ENCODE data around the gene ACY1. TPM values are rescaled to one million over a fixed set of nuclear protein-coding genes. Genes with fewer than 3 reads are reported as not detected.
"Not testable (repeated sequence)": the region's sequence is repeated elsewhere in the genome, so short reads cannot be mapped to it uniquely, and the experiment has no call there.

The ACY1 gene
- total RNA-seq, 1 donor from 2014 or later = 13.2 TPM

DNA sequence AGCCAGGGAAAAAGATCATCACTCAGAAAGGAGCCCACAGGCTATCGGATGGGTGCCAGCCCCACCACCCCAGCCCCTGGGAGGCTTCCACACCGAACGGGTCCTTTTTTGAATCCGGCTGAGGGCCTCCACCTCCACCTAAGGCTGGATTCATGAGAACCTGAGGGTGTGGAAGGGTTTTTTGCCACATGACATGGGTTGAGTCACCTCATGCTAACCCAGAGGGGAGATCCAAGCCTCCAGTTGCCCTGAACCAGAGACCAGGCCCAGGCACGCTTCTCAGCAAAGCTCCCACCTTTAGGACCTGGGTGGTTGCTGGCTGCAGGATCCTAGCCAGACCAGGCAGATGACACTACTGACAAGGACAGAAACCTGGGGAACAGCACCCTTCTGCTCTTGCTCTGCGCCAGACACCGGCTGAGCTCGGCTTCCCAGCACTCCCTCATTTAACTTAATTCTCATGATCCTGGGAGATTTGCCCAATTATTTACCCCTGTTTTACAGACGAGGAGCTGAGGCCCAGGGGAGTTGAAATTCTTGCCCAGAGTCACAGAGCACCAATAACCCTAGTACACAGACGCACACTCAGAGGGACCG, 47.5 kb downstream of the ACY1 start:
- Mint-ChIP-seq H3K9me3 (ENCODE audit: unreplicated experiment) (peaks cover 9% of the 10 kb centered on the region), H3K27ac (ENCODE audit: unreplicated experiment) (no peak overlapping the region), H3K4me3 (ENCODE audit: unreplicated experiment) (no peak overlapping the region), H3K4me1 (ENCODE audit: low read depth, unreplicated experiment) (peaks cover 17% of the 10 kb centered on the region), H3K36me3 (ENCODE audit: unreplicated experiment) (peaks cover 4% of the 10 kb centered on the region), H3K27me3 (ENCODE audit: unreplicated experiment) (peaks cover 13% of the 10 kb centered on the region)
- no peak for DNase-seq
- no peak for TF ChIP-seq CTCF (IDR thresholded peaks at IDR 0.05; ENCODE audit: partially characterized antibody, unreplicated experiment)

GRCh38 chr3:52031896-52032295, 48.6 kb downstream of the ACY1 start:
- no peak overlapping the region for H3K27ac Mint-ChIP-seq (ENCODE audit: unreplicated experiment)
- peaks cover 21% of the 10 kb centered on the region for H3K4me1 Mint-ChIP-seq (ENCODE audit: low read depth, unreplicated experiment)
- H3K27me3 Mint-ChIP-seq (ENCODE audit: unreplicated experiment) = peaks cover 6% of the 10 kb centered on the region
- H3K9me3 Mint-ChIP-seq (ENCODE audit: unreplicated experiment) = peaks cover 2% of the 10 kb centered on the region
- no peaks in the 10 kb centered on the region for H3K36me3 Mint-ChIP-seq (ENCODE audit: unreplicated experiment)
- no peak overlapping the region for H3K4me3 Mint-ChIP-seq (ENCODE audit: unreplicated experiment)
- no peak for TF ChIP-seq CTCF (IDR thresholded peaks at IDR 0.05; ENCODE audit: partially characterized antibody, unreplicated experiment)
- no peak for DNase-seq

GRCh38 chr3:52032702-52033408, 49.5 kb downstream of the ACY1 start:
- DNase-seq = peak; percentile 67
- Mint-ChIP-seq H3K27ac (ENCODE audit: unreplicated experiment) (no peak overlapping the region), H3K27me3 (ENCODE audit: unreplicated experiment) (peaks cover 6% of the 10 kb centered on the region), H3K9me3 (ENCODE audit: unreplicated experiment) (peaks cover 2% of the 10 kb centered on the region), H3K4me3 (ENCODE audit: unreplicated experiment) (no peak overlapping the region), H3K36me3 (ENCODE audit: unreplicated experiment) (no peaks in the 10 kb centered on the region), H3K4me1 (ENCODE audit: low read depth, unreplicated experiment) (peaks cover 21% of the 10 kb centered on the region)
- TF ChIP-seq CTCF (IDR thresholded peaks at IDR 0.05; ENCODE audit: partially characterized antibody, unreplicated experiment) = no peak

DNA sequence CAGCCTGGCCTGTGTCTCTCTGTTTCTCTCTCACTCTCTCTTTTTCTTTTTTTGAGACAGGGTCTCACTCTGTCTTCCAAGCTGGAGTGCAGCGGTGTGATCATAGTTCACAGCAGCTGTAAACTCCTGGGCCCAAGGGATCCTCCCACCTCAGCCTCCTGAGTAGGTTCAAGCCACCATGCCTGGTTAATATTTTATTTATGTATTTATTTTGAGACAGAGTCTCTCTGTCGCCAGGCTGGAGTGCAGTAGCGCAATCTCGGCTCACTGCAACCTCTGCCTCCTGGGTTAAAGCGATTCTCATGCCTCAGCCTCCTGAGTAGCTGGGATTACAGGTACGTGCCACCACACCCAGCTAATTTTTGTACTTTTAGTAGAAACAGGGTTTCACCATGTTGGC, 50.4 kb downstream of the ACY1 start:
- H3K36me3 Mint-ChIP-seq (ENCODE audit: unreplicated experiment); DNase-seq; H3K27ac Mint-ChIP-seq (ENCODE audit: unreplicated experiment); H3K9me3 Mint-ChIP-seq (ENCODE audit: unreplicated experiment); H3K27me3 Mint-ChIP-seq (ENCODE audit: unreplicated experiment): not testable (repeated sequence)
- peaks cover 21% of the 10 kb centered on the region for H3K4me1 Mint-ChIP-seq (ENCODE audit: low read depth, unreplicated experiment)
- H3K4me3 Mint-ChIP-seq (ENCODE audit: unreplicated experiment) = peak overlapping the region; percentile 63

GRCh38 chr3:52034212-52034611, 50.9 kb downstream of the ACY1 start:
- peaks cover 21% of the 10 kb centered on the region for H3K4me1 Mint-ChIP-seq (ENCODE audit: low read depth, unreplicated experiment)
- H3K4me3 Mint-ChIP-seq (ENCODE audit: unreplicated experiment) = no peak overlapping the region
- peaks cover 2% of the 10 kb centered on the region for H3K9me3 Mint-ChIP-seq (ENCODE audit: unreplicated experiment)
- no peak overlapping the region for H3K27ac Mint-ChIP-seq (ENCODE audit: unreplicated experiment)
- no peak for DNase-seq
- no peaks in the 10 kb centered on the region for H3K36me3 Mint-ChIP-seq (ENCODE audit: unreplicated experiment)
- peaks cover 6% of the 10 kb centered on the region for H3K27me3 Mint-ChIP-seq (ENCODE audit: unreplicated experiment)
- TF ChIP-seq CTCF (IDR thresholded peaks at IDR 0.05; ENCODE audit: partially characterized antibody, unreplicated experiment) = no peak

Data from glutamatergic neuron (in vitro differentiated cells).